A673 (cell line): ENCODE measurements around the gene HPS1. TPM values are rescaled to one million over a fixed set of nuclear protein-coding genes. Genes with fewer than 3 reads are reported as not detected.

Source experiments
- Bru-seq: library from RNA; stranded (reverse); fragments of 400-500 nt; gene quantifications from one replicate; lab custom pipeline; 2021; lab: Mats Ljungman, UMichigan
- BruChase-seq, 2 experiments: library from RNA; stranded (reverse); fragments of 400-500 nt; gene quantifications; one replicate each; lab custom pipeline; 2021; lab: Mats Ljungman, UMichigan
- BruUV-seq: library from RNA; stranded (reverse); fragments of 400-500 nt; replicated peaks from 2 replicates; lab custom pipeline; 2021; lab: Mats Ljungman, UMichigan
- CTCF ChIA-PET: fragments of 300-600 bp; sonication (Branson Sonifier 250); formaldehyde crosslinking; loops from one replicate; lab custom pipeline; 2022; ENCODE audit warnings: antibody characterized with exemption; lab: Charles Lee
- POLR2A ChIA-PET: fragments of 300-600 bp; sonication (Branson Sonifier 250); formaldehyde crosslinking; loops from one replicate; lab custom pipeline; 2022; ENCODE audit warnings: antibody characterized with exemption; ENCODE audit not compliant: low non-redundant PET; lab: Charles Lee
- DNase-seq: peaks from one replicate; pipeline ENCODE4 v3.0.0-alpha.2; 2015; ENCODE audit warnings: low spot score
- H3K27ac ChIP-seq: fragments of 200-600 bp; sonication (generic); 2 replicates; pipeline ENCODE4 v1.5.1; 2016; ENCODE audit warnings: mixed run types, low read depth, mild to moderate bottlenecking, mixed read lengths, antibody characterized with exemption, low read length; ENCODE audit not compliant: poor library complexity, severe bottlenecking
- H3K27me3 ChIP-seq: fragments of 200-600 bp; sonication (generic); replicated peaks from 2 replicates; pipeline ENCODE4 v1.6.1; 2017; ENCODE audit warnings: mixed run types, low read depth, mild to moderate bottlenecking, mixed read lengths, antibody characterized with exemption, low read length; ENCODE audit not compliant: insufficient read depth, poor library complexity
- H3K36me3 ChIP-seq: fragments of 200-600 bp; sonication (generic); 2 replicates; pipeline ENCODE4 v1.6.1; 2016; ENCODE audit warnings: mixed run types, mild to moderate bottlenecking, mixed read lengths, antibody characterized with exemption, low read length; ENCODE audit not compliant: insufficient read depth, poor library complexity, severe bottlenecking
- H3K4me1 ChIP-seq: fragments of 200-600 bp; sonication (generic); 2 replicates; pipeline ENCODE4 v1.6.1; 2017; ENCODE audit warnings: mixed run types, mild to moderate bottlenecking, mixed read lengths, antibody characterized with exemption, low read length; ENCODE audit not compliant: insufficient read depth, poor library complexity, severe bottlenecking
- H3K4me3 ChIP-seq: fragments of 200-600 bp; sonication (generic); 2 replicates; pipeline ENCODE4 v1.5.1; 2016; ENCODE audit warnings: low read depth, mixed run types, mild to moderate bottlenecking, mixed read lengths, low read length; ENCODE audit not compliant: poor library complexity, severe bottlenecking
- H3K9me3 ChIP-seq: fragments of 200-600 bp; sonication (generic); 2 replicates; pipeline ENCODE4 v1.6.1; 2016; ENCODE audit warnings: mixed run types, low read depth, mild to moderate bottlenecking, mixed read lengths, antibody characterized with exemption, low read length; ENCODE audit not compliant: poor library complexity, severe bottlenecking
- CTCF ChIP-seq: fragments of 300-800, 200-600 bp; sonication (generic); conservative IDR thresholded peaks from 2 replicates; pipeline ENCODE4 v1.5.1; 2017; ENCODE audit warnings: low read depth, mild to moderate bottlenecking, antibody characterized with exemption, low read length, moderate library complexity, mixed read lengths
- EZH2 ChIP-seq: fragments of 200-600 bp; sonication (generic); IDR thresholded peaks from 2 replicates; pipeline ENCODE4 v1.6.1; 2017; ENCODE audit warnings: borderline replicate concordance, low read depth, mild to moderate bottlenecking, mixed read lengths, antibody characterized with exemption, low read length; ENCODE audit not compliant: poor library complexity, severe bottlenecking
- intact Hi-C: fragments of 100-400 bp; cut with micrococcal nuclease; formaldehyde crosslinking; loops from one replicate; pipeline ENCODE4 v1.10.0; 2022; ENCODE audit not compliant: unreplicated experiment
- long read RNA-seq: library from polyadenylated mRNA; stranded (forward); transcript quantifications from one replicate; pipeline ENCODE4 v2.0.0, GENCODE V29; 2022
- total RNA-seq: library from RNA; stranded (reverse); gene quantifications from 2 replicates; pipeline ENCODE4 v1.2.3, GENCODE V29; 2021

The HPS1 gene
- 40.6 and 40.9 TPM in 2 replicates for total RNA-seq
- percentile 66 among the genes with signal in this experiment for Bru-seq, nascent RNA
- percentile 60 among the genes with signal in this experiment for BruChase-seq, experiment 1, labeled RNA remaining after a 2-hour chase
- percentile 58 among the genes with signal in this experiment for BruChase-seq, experiment 2, labeled RNA remaining after a 6-hour chase
- long read RNA-seq, transcript HPS1-201 (20 exons, 3,703 nt), result minor isoform, 7 of 113 reads
- long read RNA-seq, transcript HPS1-207 (4 exons, 922 nt), result major isoform, 15 of 113 reads
- long read RNA-seq, partial matches to known transcripts, result 25 of 113 reads
- long read RNA-seq, other reads (novel, unspliced or antisense), result 61 of 113 reads

- peak; percentile 85 for DNase-seq
- H3K9me3 ChIP-seq, result no peaks in the 10 kb centered on the region
- peak within 1 kb of the TSS; percentile 87 for H3K4me3 ChIP-seq
- H3K27ac ChIP-seq, result peak within 1 kb of the TSS; percentile 88
- H3K27me3 ChIP-seq, result peaks cover 11% of the 10 kb centered on the region
- TF ChIP-seq EZH2 (no peak), CTCF (no peak)
- no peaks in the 10 kb centered on the region for H3K4me1 ChIP-seq
- no TSS peak for BruUV-seq
- CTCF ChIA-PET, result no interaction called here
- POLR2A ChIA-PET, result no interaction called here
- H3K36me3 ChIP-seq, result peaks cover 8% of the 10 kb centered on the region
- intact Hi-C loops, result no loop called here
Observed at GRCh38 chr10:98446661-98447221, at the start of gene HPS1. HPS1 (minus strand) TSS chr10:98446935; CDS start chr10:98443240, 3,695 bp downstream.

- H3K4me1 ChIP-seq, result no peaks in the 10 kb centered on the region
- H3K4me3 ChIP-seq, result no peak overlapping the region
- no peak for TF ChIP-seq EZH2
- no peak for DNase-seq
- H3K27ac ChIP-seq, result no peak overlapping the region
- CTCF ChIA-PET, result no interaction called here
- H3K36me3 ChIP-seq, result no peaks in the 10 kb centered on the region
- H3K9me3 ChIP-seq, result no peaks in the 10 kb centered on the region
- no TSS peak for BruUV-seq
- POLR2A ChIA-PET, result no interaction called here
- intact Hi-C loops, result no loop called here
- H3K27me3 ChIP-seq, result peaks cover 13% of the 10 kb centered on the region
Observed at GRCh38 chr10:98492763-98493162, 46.0 kb upstream of the HPS1 start.

DNA sequence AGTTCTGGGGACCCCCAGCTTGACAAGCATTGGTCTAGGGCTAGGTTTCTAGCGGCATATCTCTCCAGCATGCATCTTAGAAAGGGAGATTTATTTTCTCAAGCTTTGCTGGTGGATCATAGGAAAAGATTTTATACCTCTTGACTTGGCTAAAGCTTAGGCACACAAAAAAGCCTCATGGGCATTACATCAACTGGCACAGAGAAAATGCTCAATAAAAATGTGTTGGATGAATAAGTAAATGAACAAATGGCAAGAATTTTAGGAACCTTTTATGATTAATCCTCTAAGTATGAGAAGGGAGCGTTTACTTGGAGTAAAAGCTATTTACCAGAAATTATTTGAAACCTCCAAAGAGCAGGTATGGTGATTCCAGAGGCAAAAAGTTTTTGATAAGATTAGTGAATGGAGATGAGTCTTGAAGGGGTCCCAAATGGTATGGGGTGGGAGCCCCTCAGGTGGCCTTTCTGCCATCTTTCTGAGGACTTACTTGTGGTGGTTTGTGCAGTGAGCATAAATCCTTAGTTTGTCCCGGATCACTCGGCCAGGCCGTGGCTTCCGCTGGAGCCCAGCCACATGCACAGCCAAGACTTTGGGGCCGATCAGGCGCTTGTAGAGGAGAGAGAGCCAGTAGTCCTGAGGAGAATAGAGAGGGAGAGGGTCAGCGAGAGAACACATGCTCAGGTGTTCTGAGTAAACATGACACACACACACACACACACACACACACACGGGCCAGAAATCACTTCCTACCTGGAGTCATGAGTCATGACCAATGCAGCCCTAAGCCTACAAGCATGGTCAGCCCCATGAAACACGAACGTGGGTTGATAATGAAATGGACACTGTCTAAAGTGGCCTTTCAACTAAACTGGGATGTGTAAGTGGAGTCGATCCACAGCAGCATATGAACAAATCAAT is 43.1 kb upstream of the HPS1 start:
- CTCF ChIA-PET, result no interaction called here
- Histone ChIP-seq H3K36me3 (no peaks in the 10 kb centered on the region), H3K4me1 (no peaks in the 10 kb centered on the region), H3K27ac (no peak overlapping the region), H3K27me3 (peaks cover 17% of the 10 kb centered on the region), H3K4me3 (no peak overlapping the region), H3K9me3 (no peaks in the 10 kb centered on the region)
- intact Hi-C loops, result no loop called here
- no peak for DNase-seq
- no TSS peak for BruUV-seq
- POLR2A ChIA-PET, result no interaction called here
- TF ChIP-seq CTCF, result no peak
- TF ChIP-seq EZH2, result no peak
